Activated gamma-delta T cell (primary cell): ENCODE data around the gene RNF13.

ENCODE experiments used
- DNase-seq: peaks from one replicate; lab custom pipeline; 2025; lab: John Stamatoyannopoulos, UW
- total RNA-seq, 2 donors: gene quantifications; one replicate each; lab custom pipeline; 2026; lab: John Stamatoyannopoulos, UW

Gene RNF13
- 65.3 to 66.4 reads per million in 2 donors for total RNA-seq

- DNase-seq = peak; percentile 84
These were observed at the start of gene RNF13 for GRCh38 chr3:149812606-149813366. Gene RNF13, plus strand, starts transcription at chr3:149813215. Its CDS starts 32,812 bp downstream, at chr3:149846027.

- no peak for DNase-seq
These were observed 49.3 kb upstream of the RNF13 start for GRCh38 chr3:149763565-149764195.

- DNase-seq = no peak
These were observed 48.7 kb upstream of the RNF13 start for GRCh38 chr3:149764302-149764701.

- DNase-seq = no peak
These were observed 47.2 kb upstream of the RNF13 start for GRCh38 chr3:149765762-149766334.

GRCh38 chr3:149767720-149768119 lies 45.3 kb upstream of the RNF13 start:
- no peak for DNase-seq

GRCh38 chr3:149768704-149769103 lies 44.3 kb upstream of the RNF13 start:
- DNase-seq = no peak

GRCh38 chr3:149770246-149770645 lies 42.8 kb upstream of the RNF13 start:
- no peak for DNase-seq

GRCh38 chr3:149771652-149772271 lies 41.3 kb upstream of the RNF13 start:
- DNase-seq = no peak

- DNase-seq = no peak
These were observed 40.2 kb upstream of the RNF13 start for GRCh38 chr3:149772861-149773260.

GRCh38 chr3:149776170-149776569 lies 36.8 kb upstream of the RNF13 start:
- DNase-seq = no peak

- no peak for DNase-seq
These were observed 35.4 kb upstream of the RNF13 start for GRCh38 chr3:149777414-149778214.

- DNase-seq = no peak
These were observed 31.8 kb upstream of the RNF13 start for GRCh38 chr3:149781211-149781610.

- no peak for DNase-seq
These were observed 31.3 kb upstream of the RNF13 start for GRCh38 chr3:149781741-149782140.

- no peak for DNase-seq
These were observed 29.4 kb upstream of the RNF13 start for GRCh38 chr3:149783576-149783975.

- DNase-seq = no peak
These were observed 28.8 kb upstream of the RNF13 start for GRCh38 chr3:149784064-149784704.

GRCh38 chr3:149790268-149790667 lies 22.7 kb upstream of the RNF13 start:
- no peak for DNase-seq

- DNase-seq = no peak
These were observed 22.3 kb upstream of the RNF13 start for GRCh38 chr3:149790698-149791097.

GRCh38 chr3:149792452-149793270 lies 20.4 kb upstream of the RNF13 start, which contains the start of gene ANKUB1:
Gene ANKUB1, minus strand, starts transcription at chr3:149792554. Its CDS starts 188 bp downstream, at chr3:149792366.
- no peak for DNase-seq

- no peak for DNase-seq
These were observed 17.0 kb upstream of the RNF13 start for GRCh38 chr3:149796026-149796425.

- DNase-seq = no peak
These were observed 12.3 kb upstream of the RNF13 start for GRCh38 chr3:149800693-149801092.
